Astrocyte (in vitro differentiated cells and primary cell): ENCODE measurements around the gene JSRP1. TPM values are rescaled to one million over a fixed set of nuclear protein-coding genes. Genes with fewer than 3 reads are reported as not detected.

Source experiments
- DNase-seq: peaks from one replicate; pipeline ENCODE4 v3.0.0-alpha.2; 2010; ENCODE audit warnings: low read depth
- FAIRE-seq: peaks from 2 replicates; lab custom pipeline; 2011; peaks lifted over from hg19 to GRCh38; lab: Jason Lieb, UNC
- H2AFZ ChIP-seq: 2 replicates; pipeline ENCODE4 v1.6.0; 2012; ENCODE audit warnings: low read depth, low read length, inconsistent platforms
- H3K27ac ChIP-seq: 2 replicates; pipeline ENCODE4 v1.5.1; 2011; ENCODE audit warnings: low read depth, low read length, inconsistent platforms
- H3K27me3 ChIP-seq: 2 replicates; pipeline ENCODE4 v1.6.0; 2011; ENCODE audit warnings: low read length, inconsistent platforms; ENCODE audit not compliant: insufficient read depth
- H3K36me3 ChIP-seq: 2 replicates; pipeline ENCODE4 v1.5.1; 2011; ENCODE audit warnings: low read length, inconsistent platforms; ENCODE audit not compliant: insufficient read depth
- H3K4me1 ChIP-seq: 2 replicates; pipeline ENCODE4 v1.5.1; 2011; ENCODE audit warnings: low read length, inconsistent platforms; ENCODE audit not compliant: insufficient read depth
- H3K4me2 ChIP-seq: 2 replicates; pipeline ENCODE4 v1.6.0; 2012; ENCODE audit warnings: low read length, inconsistent platforms
- H3K4me3 ChIP-seq: 2 replicates; pipeline ENCODE4 v1.5.1; 2011; ENCODE audit warnings: low read depth, mild to moderate bottlenecking, low read length, inconsistent platforms; ENCODE audit not compliant: insufficient read depth
- H3K79me2 ChIP-seq: 2 replicates; pipeline ENCODE4 v1.6.0; 2012; ENCODE audit warnings: mild to moderate bottlenecking, low read length, inconsistent platforms; ENCODE audit not compliant: insufficient read depth
- H3K9ac ChIP-seq: 2 replicates; pipeline ENCODE4 v1.6.0; 2012; ENCODE audit warnings: mild to moderate bottlenecking, low read length, inconsistent platforms
- H3K9me3 ChIP-seq: 2 replicates; pipeline ENCODE4 v1.5.1; 2012; ENCODE audit warnings: low read depth, mild to moderate bottlenecking, low read length, inconsistent platforms; ENCODE audit not compliant: insufficient read depth
- H4K20me1 ChIP-seq: 2 replicates; pipeline ENCODE4 v1.6.0; 2012; ENCODE audit warnings: low read length, inconsistent platforms; ENCODE audit not compliant: insufficient read depth
- H3K27ac Mint-ChIP-seq: one replicate; pipeline ENCODE4 v1.8.0; 2021; ENCODE audit warnings: mild to moderate bottlenecking, mixed read lengths; ENCODE audit not compliant: unreplicated experiment
- H3K27me3 Mint-ChIP-seq: one replicate; pipeline ENCODE4 v1.8.0; 2021; ENCODE audit warnings: low read depth, mixed read lengths; ENCODE audit not compliant: unreplicated experiment
- H3K36me3 Mint-ChIP-seq: one replicate; pipeline ENCODE4 v1.8.0; 2021; ENCODE audit warnings: low read depth, mixed read lengths; ENCODE audit not compliant: unreplicated experiment
- H3K4me1 Mint-ChIP-seq: one replicate; pipeline ENCODE4 v1.8.0; 2021; ENCODE audit warnings: low read depth, mixed read lengths; ENCODE audit not compliant: unreplicated experiment
- H3K4me3 Mint-ChIP-seq: one replicate; pipeline ENCODE4 v1.8.0; 2021; ENCODE audit warnings: mild to moderate bottlenecking, moderate library complexity, mixed read lengths; ENCODE audit not compliant: unreplicated experiment
- H3K9me3 Mint-ChIP-seq: one replicate; pipeline ENCODE4 v1.8.0; 2021; ENCODE audit warnings: mild to moderate bottlenecking, mixed read lengths; ENCODE audit not compliant: unreplicated experiment
- EZH2 ChIP-seq: IDR thresholded peaks from 2 replicates; pipeline ENCODE4 v1.6.1; 2012; ENCODE audit warnings: mild to moderate bottlenecking, low read length, inconsistent platforms; ENCODE audit not compliant: insufficient read depth
- total RNA-seq: library from RNA; stranded (reverse); gene quantifications from 2 replicates; pipeline ENCODE4 v1.2.1, GENCODE V29; 2021
- TF ChIP-seq, protein P1 (sequence below): IDR thresholded peaks from 2 replicates; pipeline ENCODE4 v1.5.1; 2011; ENCODE audit warnings: low read depth, mild to moderate bottlenecking, inconsistent platforms, low read length, moderate library complexity; ENCODE audit not compliant: insufficient read depth

The JSRP1 gene
- total RNA-seq, 1 donor from 2014 or later, result 0.36 TPM

DNA sequence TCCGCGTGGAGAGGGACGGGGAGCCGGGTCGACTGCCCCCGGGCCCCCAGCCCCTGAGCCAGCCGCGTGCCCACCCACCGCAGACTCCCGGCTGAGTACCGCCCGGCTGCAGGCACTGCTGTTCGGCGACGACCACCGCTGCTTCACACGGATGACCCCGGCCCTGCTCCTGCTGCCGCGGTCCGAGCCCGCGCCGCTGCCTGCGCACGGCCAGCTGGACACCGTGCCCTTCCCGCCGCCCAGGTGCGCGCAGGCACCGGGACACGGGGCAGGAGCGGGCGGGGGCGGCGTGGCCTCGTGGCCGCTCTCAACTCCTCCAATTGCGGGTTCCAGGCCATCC is 5.5 kb downstream of the JSRP1 start:
- H3K36me3 ChIP-seq, result peaks cover 4% of the 10 kb centered on the region
- no peak overlapping the region for H3K9ac ChIP-seq
- peaks cover 1% of the 10 kb centered on the region for H3K36me3 Mint-ChIP-seq
- peaks cover 61% of the 10 kb centered on the region for H4K20me1 ChIP-seq
- no peak for DNase-seq
- TF ChIP-seq, protein P1, sequence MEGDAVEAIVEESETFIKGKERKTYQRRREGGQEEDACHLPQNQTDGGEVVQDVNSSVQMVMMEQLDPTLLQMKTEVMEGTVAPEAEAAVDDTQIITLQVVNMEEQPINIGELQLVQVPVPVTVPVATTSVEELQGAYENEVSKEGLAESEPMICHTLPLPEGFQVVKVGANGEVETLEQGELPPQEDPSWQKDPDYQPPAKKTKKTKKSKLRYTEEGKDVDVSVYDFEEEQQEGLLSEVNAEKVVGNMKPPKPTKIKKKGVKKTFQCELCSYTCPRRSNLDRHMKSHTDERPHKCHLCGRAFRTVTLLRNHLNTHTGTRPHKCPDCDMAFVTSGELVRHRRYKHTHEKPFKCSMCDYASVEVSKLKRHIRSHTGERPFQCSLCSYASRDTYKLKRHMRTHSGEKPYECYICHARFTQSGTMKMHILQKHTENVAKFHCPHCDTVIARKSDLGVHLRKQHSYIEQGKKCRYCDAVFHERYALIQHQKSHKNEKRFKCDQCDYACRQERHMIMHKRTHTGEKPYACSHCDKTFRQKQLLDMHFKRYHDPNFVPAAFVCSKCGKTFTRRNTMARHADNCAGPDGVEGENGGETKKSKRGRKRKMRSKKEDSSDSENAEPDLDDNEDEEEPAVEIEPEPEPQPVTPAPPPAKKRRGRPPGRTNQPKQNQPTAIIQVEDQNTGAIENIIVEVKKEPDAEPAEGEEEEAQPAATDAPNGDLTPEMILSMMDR, result no peak
- TF ChIP-seq EZH2, result peak; percentile 21
- no peaks in the 10 kb centered on the region for H3K4me1 Mint-ChIP-seq
- H3K4me3 ChIP-seq, result no peak overlapping the region
- peaks cover 6% of the 10 kb centered on the region for H3K79me2 ChIP-seq
- peaks cover 3% of the 10 kb centered on the region for H3K27me3 Mint-ChIP-seq
- H3K4me2 ChIP-seq, result no peak overlapping the region
- H3K4me1 ChIP-seq, result peaks cover 7% of the 10 kb centered on the region
- no peak overlapping the region for H2AFZ ChIP-seq
- no peak overlapping the region for H3K27ac ChIP-seq
- no peak overlapping the region for H3K27ac Mint-ChIP-seq
- peaks cover 22% of the 10 kb centered on the region for H3K27me3 ChIP-seq
- no peak for FAIRE-seq
- no peak overlapping the region for H3K4me3 Mint-ChIP-seq
- H3K9me3 ChIP-seq, result no peaks in the 10 kb centered on the region
- no peaks in the 10 kb centered on the region for H3K9me3 Mint-ChIP-seq

DNA sequence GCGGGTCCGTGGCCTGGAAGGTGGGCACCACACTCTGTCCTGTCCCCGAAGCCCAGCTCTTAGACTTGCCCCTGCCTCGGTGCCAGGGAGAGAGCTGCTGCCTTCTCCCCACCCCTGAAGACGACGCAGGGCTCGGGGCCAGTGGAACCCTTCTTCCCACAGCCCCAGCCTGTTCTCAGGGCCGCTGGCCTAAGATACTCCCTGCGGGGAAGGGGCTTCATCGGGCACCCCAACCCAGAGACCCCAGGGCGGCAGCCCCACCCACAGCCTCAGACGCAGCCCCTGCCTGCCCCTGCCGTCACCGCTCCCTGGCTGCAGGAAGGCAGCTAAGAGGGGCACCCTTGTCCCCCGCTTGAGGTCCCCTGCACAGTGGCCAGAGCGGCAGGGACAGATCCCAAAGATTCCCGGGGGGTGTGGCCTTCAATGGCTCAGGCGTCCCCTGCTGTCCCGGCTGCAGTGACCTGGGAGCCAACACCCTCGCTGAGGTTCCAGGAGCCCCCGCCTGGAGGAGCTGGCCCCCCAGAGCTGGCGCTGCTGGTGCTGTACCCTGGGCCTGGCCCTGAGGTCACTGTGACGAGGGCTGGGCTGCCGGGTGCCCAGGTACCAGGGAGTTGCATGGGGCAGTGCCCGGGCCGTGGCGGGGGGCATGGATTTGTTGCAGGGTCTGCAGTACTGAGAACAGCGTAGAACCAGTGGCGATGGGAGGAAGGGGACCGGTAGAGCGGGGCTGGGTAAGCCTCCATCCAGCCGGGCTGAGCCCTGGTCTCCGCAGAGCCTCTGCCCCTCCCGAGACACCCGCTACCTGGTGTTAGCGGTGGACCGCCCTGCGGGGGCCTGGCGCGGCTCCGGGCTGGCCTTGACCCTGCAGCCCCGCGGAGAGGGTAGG is 6.1 kb downstream of the JSRP1 start:
- H3K4me3 ChIP-seq, result no peak overlapping the region
- no peaks in the 10 kb centered on the region for H3K4me1 Mint-ChIP-seq
- peaks cover 22% of the 10 kb centered on the region for H3K27me3 ChIP-seq
- H3K36me3 ChIP-seq, result peaks cover 8% of the 10 kb centered on the region
- peaks cover 3% of the 10 kb centered on the region for H3K27me3 Mint-ChIP-seq
- H3K4me2 ChIP-seq, result no peak overlapping the region
- H3K36me3 Mint-ChIP-seq, result peaks cover 1% of the 10 kb centered on the region
- H3K79me2 ChIP-seq, result peaks cover 6% of the 10 kb centered on the region
- no peak overlapping the region for H3K4me3 Mint-ChIP-seq
- H3K27ac ChIP-seq, result no peak overlapping the region
- no peak for FAIRE-seq
- no peaks in the 10 kb centered on the region for H3K9me3 ChIP-seq
- peaks cover 7% of the 10 kb centered on the region for H3K4me1 ChIP-seq
- H3K9ac ChIP-seq, result no peak overlapping the region
- no peak overlapping the region for H2AFZ ChIP-seq
- TF ChIP-seq, protein P1, result no peak
- peak; percentile 43 for TF ChIP-seq EZH2
- H3K27ac Mint-ChIP-seq, result no peak overlapping the region
- no peak for DNase-seq
- peaks cover 67% of the 10 kb centered on the region for H4K20me1 ChIP-seq
- no peaks in the 10 kb centered on the region for H3K9me3 Mint-ChIP-seq
